Ureter (tissue), 1 donor: ENCODE data around the gene PITHD1. TPM values are rescaled to one million over a fixed set of nuclear protein-coding genes. Genes with fewer than 3 reads are reported as not detected.
A peak's percentile ranks its signal among the peaks of the same experiment; 100 is the strongest.
"Not testable (repeated sequence)": the region's sequence is repeated elsewhere in the genome, so short reads cannot be mapped to it uniquely, and the experiment has no call there.

Source experiments
- DNase-seq: peaks from one replicate; pipeline ENCODE4 v3.0.0-alpha.2; 2020; ENCODE audit warnings: low spot score
- total RNA-seq: library from RNA; stranded (reverse); gene quantifications from one replicate; pipeline ENCODE4 v1.2.4, GENCODE V29; 2023
- donor health status: DM: yes; HTN: yes; CAD: no.

Gene PITHD1
- total RNA-seq, 1 donor from 2014 or later = 44.1 TPM

DNA sequence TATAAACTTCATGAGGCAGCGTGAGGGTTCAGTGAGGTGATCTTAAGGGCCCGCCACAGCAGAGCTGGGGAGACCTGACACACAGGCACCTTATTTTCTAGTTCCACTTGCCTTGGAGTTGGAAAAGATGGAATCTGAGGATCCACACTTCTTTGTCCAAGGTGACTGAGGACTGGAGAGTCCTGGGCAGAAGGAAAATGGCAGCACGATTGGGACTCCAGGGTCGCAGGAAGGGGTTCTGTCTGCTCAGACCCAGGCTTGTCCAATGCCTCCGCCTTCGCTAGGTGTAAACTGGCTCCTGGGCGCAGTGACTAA is 21.0 kb downstream of the PITHD1 start:
- DNase-seq = no peak

DNA sequence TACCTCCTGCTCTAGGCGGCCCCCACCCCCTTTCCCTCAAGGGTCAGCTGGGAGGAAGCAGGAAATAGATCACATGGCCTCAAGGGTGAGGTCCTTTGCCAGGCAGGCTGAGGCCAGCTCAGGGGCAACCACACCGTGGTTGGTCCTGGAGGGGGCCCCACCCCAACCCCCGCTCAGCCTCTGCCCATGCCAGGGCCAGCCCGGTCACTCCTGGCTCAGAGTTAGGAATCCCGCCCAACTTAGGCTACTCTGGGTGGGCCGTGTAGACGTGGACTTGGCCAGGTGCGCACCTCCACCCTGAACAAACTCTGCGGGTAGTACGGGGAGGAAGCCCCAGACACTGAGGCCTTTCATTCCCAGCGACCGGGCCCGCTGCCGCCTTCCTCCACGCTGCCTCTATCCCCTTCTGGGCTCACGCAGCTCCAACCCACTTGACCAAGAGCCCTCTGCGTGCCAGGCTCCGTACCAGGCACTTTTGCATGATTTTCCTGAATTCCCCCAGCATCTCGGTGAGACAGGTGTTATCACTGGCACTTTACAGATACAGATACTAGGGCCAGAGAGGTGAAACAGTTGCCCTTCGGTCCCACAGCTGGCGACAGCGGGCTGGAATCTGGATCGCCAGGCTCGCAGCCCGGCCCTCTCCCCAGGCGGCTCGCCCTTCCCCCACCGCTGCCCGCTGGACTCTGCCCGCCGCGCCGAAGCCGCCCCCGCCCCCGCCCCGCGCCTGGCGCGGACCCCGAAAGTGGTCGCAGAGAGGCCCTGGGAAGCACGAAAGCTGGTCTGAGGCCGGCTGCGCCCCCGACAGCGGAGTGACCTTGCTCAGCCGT is 21.6 kb downstream of the PITHD1 start:
- DNase-seq = peak; percentile 91

DNA sequence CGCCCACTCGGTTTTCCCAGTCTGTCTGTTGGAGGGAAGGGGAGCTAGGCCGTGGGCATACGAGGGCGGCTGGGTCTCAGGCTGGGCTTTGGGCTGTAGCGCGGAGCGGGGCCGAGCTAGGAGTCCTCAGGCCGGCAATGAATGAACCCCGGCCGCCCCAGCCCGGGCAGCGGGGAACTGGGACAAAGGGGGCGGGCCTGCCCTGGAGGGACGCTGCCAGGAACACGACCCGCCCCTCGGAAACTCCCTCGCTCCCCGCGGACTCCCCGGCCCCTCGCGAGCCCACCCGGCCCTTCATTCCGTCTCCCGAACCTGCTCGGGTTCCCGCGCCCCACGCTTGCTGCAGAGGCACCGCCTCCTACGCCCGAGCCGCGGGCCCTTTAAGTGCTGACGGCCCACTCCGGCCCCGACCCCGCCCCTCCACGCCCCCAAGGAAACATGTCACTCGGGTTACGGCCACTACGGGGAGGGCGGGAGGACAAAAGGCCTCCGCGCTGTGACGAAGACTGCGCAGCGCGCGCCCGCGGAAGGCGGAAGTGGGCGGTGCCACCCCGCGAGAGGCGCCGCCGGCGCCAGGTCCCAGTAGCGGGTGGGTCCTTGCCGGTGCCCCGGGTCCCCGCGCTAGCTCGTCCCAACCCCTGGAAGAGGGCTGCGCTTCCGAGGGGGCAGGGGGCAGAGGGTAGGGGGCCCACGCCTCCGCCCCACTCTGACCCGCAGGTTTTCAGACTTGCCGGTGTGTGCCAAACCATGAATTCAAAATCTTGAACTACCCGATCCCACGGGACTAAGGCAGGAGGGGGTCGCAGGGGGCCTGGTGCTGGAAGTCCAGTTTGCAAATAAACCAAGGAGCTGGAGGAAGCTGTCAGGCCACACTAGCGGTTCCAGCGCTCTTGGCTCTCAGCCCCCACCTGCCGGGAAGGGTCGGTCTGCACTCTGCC is 22.5 kb downstream of the PITHD1 start, which contains the start of gene GALE:
GALE (minus strand) TSS at position 355 of the 938 bp plus-strand sequence. CDS start 1,747 bp downstream, outside the sequence.
- peak; percentile 98 for DNase-seq

DNA sequence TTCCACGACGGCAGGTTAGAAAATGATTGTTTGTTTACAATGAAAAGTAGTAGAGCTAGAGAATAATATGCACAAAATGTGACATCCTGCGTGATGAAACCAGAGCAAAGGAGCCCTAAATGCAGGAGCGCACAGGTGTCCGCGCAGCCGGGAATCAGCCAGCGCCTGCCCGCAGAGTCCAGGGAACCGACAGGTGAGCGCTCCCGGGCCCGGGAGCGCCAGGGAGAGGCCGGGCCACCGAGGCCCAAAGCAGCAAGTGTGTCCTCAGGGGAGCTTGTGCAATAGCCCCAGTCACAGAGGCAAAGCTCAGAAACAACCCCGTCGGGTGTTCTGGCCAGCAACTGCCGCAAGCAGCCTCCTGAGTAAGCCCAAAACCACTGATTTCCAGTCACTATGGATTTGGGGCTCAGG is 23.1 kb downstream of the PITHD1 start:
- no peak for DNase-seq

DNA sequence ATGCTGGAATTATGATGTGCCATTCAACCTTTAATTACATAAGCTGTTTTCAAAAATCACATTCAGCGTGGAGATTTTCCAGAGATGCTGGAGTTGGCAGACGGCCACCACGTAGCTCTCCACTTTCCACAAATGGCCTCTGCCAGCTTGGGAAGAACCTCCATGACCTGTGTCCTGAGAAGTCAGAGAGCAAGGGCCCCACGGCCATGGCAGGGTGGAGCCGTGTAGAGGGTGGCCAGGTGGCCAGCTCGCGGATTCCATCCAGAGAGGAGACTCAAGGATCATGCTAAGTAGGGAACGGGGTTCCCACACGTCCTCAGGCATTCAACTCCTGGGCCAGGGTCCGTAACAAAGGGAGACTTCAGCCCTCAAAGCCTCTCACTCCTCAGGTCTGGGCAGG is 23.7 kb downstream of the PITHD1 start:
- no peak for DNase-seq

DNA sequence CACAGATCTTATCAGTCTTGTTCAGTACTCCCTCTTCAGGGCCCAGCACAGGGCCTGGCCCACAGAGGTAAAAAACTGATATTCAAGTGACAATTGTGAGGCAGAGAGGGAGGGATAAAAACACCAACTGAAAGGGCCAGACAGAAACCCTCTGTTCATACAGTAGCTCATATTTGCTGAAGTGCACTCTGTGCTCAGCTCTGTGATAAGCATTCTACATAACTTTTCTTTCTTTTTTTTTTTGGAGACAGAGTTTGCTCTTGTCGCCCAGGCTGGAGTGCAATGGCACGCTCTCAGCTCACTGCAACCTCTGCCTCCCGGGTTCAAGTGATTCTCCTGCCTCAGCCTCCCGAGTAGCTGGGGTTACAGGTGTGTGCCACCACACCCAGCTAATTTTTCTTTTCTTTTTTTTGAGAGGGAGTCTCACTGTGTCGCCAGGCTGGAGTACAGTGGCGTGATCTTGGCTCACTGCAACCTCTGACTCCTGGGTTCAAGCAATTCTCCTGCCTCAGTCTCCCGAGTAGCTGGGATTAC is 24.7 kb downstream of the PITHD1 start:
- DNase-seq = not testable (repeated sequence)

DNA sequence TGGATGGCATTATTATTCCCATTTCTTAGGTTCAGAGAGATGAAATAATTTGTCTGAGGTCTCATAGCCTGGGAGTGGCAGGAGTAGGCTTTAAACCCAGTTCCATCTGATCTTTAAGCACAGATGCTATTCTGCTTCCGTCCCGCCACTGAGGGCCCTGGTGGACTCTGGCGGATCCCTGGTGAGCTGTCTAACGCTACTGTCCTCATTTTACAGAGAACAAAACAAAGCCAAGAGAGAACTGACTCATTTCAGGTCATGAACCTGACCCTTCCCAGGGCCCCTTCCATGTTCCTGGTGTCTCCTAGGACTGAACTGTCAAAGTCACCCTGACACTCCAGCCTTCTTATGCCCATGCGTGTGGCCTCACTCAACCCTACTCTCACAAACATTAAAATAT is 25.5 kb downstream of the PITHD1 start:
- DNase-seq = no peak

DNA sequence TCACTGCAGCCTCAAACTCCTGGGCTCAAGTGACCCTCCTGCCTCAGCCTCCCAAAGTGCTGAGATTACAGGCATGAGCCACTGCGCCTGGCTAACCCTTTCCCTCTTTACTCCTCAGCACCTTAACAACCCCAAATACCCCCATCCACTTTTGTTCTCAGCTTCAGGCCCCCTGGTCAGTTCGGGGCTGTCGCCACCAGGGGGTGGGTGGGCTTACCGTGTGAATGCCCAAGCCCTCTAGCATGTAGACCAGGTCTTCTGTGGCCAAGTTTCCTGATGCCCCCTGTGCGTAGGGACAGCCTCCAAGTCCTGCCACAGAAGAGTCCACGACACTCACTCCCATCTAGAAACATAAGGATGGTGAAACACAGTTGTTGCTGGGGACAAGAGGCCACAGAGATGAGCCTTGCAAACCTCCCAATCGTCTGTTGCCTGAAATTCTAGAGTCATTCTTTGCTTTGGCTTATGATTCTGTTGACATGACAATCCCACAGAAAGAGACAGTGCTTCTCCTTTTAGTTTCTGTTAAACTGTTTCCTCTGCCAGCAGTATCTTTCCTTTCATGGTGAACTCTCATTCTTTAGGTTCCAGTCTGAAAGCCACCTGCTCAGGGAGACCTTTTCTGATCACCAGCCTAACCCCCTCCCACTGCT is 26.1 kb downstream of the PITHD1 start:
- DNase-seq = no peak

DNA sequence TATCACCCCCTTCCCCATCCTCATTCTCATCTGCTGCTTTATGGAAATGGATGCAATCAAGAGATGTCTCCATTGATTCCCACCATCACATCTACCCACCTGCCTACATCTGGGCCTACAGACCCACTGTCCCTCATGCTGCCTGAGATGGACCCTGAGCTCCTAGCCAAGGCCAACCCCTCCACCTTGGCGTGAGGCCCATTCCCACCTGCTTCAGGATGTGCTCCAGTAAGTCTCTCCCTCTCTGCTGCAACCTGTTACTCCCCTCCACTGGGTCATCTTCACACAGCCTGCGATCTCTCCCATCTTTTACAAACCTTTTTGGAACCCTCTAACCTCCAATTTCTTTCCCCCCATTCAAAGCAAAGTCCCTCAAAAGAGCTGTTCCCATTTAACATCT is 26.8 kb downstream of the PITHD1 start:
- no peak for DNase-seq

DNA sequence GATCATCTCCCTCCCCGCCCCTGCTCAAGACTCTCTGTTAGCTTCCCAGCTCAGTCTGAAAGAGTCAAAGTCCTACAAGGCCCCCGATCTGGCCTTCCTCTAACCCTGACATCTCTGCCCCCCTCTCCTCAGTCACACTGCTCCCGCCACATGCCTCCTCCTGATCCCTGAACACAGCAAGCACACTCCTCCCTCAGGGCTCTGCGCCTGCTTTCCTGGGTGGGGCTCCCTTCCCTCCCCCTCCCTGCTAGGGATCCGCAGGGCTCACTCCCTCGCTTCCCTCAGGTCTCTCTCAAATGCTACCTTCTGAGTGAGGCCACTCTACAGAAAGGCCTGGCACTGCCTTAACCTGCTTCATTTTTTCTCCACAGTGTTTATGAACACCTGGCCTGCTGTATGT is 28.1 kb downstream of the PITHD1 start:
- DNase-seq = no peak

DNA sequence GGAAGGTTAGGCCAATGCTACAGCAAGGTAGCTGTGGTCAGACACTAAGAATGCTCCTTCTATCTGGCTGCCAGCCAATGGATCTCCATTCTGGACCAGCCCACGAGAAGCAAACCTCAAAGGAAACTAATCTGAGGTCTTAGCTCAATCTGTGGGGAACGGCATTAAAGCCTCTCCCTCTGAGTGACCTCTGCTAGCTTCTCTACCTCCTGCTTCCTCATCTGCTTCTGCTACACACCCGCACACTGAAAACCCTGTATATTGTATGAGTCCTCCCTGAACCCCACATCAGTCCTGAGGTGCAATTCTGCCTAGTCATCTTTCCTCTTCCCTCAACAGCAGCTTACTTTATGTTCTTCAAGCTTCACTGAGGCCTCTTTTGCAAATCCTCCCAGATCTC is 29.2 kb downstream of the PITHD1 start:
- no peak for DNase-seq

DNA sequence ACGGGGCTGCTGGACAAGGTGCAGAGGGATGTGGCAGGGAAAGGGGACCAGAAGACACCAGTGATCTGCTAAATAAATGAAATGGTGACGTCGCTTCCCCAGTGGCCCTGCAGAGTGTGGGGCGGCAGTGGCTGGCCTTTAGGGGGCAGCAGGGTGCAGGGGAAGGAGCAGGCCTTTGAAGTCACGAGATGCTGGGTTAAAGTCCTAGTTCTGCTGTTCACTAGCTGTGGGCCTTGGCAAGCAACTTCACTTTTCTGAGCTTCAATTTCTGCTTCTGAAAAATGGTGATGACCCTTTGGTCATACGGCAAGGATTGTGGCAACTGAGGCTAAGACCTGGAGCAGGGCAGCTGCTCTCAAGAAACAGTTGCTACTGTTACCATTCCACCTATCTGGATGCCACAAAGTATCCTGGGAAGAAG is 31.5 kb downstream of the PITHD1 start:
- DNase-seq = peak; percentile 83

DNA sequence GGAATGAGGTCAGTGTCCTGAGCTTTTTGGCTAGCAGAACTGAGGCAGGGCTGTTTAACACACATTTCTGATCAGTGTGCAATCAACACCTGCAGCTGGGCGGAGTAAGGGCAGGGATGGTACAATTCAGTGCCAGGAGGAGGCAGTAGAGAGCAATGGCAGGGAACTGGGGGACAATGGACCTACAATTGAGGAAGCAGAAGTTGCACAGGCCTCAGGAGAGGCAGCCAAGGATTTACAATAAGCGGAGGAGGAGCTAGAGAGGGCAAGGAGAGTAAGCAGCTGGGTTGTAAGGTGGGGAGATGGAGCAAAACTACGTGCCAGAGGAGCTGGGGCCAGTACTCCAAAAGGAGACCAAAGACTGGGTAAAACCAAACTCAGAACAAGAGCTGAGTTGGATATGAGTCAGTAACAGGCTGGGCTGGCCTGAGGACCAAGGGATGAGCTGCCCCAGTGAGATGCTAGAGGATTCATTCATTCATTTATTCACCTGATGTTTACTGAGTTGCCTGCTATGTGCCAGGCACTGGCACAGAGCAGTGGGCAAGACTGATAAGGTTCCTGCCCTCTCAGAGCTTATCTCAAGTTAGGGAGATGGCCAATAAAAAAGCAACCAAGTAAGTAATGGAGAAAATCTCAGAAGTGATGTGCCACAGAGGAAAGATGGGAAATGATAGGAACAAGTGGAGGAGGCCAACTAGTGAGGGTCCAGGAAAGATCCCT is 32.8 kb downstream of the PITHD1 start:
- no peak for DNase-seq

DNA sequence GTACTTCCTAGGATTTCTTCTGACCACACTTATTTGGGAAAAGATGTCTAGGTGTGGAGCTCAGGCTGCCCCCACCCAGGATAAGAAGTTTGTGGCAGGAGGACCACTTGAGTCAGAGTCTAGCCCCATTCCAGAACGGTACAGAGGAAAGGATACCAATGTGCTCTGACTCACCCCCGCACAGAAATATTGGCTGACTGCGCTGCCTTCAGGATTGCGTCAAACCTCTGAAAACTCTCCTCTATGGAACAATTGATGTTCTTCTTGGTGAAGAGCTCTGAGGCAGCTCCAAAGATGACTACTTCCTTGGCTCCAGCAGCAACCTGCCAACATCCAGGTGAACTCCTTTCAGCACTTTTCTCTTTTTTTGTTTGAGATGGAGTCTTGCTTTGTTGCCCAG is 35.8 kb downstream of the PITHD1 start:
- DNase-seq = no peak

DNA sequence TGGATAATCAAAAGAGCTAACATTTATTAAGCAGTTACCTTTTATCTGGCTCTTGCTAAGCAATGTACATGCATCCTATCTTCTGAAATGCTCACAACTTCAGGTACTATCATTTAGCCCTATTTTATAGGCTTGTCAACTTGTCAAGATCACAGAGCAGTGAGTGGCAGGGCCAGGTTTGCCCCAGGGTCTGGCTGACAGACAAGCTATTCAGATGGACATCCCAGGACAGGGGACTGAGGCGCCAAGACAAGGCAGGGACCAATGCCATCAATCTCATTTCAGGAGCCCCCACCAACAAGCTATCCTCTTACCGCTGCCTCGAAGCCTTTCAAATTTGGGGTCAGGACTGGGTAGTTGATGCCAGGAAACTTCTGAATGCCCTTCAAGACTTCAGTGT is 38.1 kb downstream of the PITHD1 start:
- DNase-seq = no peak

DNA sequence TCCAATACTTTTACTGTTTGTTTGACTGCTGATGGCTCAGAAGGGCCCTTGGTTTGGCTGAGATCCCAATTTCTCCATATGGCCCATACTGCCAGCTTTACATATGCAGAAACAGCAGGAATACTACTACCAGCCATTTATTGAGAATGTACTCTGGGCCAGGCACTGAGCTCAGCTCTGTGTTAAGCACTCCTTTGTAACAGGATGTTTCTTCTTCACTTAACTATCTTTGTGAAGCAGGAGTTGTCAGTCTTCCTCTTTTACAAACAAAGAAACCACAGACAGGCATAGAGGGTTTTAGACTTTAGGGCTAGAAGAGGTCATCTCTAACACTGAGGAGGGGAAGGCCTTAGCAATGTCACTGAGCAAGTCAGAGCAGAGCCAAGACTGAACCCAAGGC is 38.7 kb downstream of the PITHD1 start:
- DNase-seq = no peak

DNA sequence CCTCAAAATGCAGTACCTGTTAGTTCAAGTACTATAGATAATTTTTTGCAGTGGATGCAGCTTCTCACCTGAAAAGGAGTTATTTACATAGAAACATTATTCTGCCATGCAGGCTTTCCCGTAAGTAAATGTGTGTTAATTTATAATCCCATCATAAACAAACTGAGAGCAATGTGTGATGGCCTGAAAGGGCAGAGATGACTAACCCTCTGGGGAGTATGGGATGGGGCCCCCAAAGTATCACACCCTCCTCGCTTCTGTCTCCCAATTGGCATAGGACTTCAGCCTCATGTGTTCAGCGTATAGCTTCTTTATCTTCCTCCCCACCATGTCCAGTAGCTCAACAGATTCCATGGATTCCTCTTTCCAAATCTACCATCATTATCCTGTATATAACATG is 39.4 kb downstream of the PITHD1 start:
- DNase-seq = no peak

DNA sequence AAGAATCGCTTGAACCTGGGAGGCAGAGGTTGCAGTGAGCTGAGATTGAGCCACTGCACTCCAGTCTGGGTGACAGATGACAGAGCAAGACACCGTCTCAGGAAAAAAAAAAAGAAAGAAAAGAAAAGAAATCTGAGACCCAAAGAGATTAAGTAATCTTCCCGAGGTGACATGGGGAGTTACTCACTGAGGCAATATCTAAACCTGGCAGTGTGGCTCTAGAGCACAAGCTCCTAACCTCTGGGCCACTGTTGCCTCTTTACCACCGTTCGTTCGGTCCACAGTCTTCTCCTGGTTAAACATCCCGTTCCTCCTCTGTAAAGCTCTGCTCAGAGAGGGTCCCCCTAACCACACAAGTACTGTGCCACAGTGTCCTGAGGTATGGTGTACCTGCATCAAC is 45.5 kb downstream of the PITHD1 start:
- DNase-seq = no peak

DNA sequence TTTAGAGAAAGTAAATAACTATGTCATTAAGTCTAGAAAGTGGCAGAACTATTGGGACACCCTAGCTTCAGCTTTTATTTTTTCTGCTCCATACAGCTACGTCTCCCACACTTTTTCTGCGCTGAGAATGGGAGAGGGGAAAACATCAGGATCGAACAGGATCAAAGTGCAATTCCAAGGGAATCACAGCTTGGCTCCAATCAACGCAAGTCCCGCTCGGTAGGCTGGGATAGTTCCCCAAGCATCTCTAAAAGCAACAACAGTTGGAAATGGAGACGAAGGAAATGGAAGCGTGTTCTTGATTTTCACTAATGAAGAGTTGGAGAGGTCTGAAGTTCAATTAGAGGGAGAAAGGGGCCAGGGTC is 46.5 kb downstream of the PITHD1 start:
- no peak for DNase-seq

DNA sequence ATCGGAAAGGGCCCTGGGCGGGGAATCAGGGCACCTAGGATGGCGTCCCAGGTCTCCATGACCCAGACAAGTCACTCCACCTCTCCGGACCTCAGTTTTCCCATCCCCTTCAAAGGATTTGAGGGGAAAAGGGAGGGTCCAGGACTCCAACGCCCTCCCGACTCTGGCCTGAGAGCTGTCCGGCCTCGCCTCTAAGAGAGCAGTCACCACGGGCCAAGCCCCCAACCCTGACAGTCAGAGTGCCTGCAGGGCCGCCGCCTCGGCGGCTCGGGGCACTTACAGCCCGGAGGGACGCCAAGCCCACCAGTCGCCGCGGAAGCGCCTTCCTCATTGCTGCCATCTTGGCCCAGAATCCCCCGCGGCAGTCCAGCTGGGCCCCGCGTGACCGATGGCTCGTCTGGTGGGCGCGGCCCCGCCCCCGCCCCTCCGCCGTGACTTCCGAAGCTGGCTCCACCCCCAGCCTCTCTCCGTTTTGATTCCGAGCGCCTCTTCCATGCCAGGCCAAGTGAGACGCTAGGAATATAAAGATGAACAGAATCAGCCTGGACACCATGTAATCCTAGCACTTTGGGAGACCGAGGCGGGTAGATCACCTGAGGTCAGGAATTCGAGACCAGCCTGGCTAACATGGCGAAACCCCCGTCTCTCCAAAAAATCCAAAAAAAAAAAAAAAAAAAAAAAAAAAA is 47.0 kb downstream of the PITHD1 start, which contains the start of gene HMGCL:
HMGCL (minus strand) TSS at position 354 of the 686 bp plus-strand sequence; CDS start at position 340, 14 bp downstream.
- peak; percentile 92 for DNase-seq
